Suprapubic skin (tissue), 4 donors: ENCODE data around the gene MRPL40. TPM values are rescaled to one million over a fixed set of nuclear protein-coding genes. Genes with fewer than 3 reads are reported as not detected.

Experiments used
- DNase-seq, 2 donors: peaks; one replicate each; pipeline ENCODE4 v3.0.0-alpha.2; 2019; ENCODE audit warnings: low spot score in 2 of 2
- H3K27ac ChIP-seq: fragments of 200-600 bp; sonication (generic); one replicate; pipeline ENCODE4 v1.5.1; 2019
- H3K27me3 ChIP-seq: fragments of 200-600 bp; sonication (generic); one replicate; pipeline ENCODE4 v1.5.1; 2019
- H3K36me3 ChIP-seq: fragments of 200-600 bp; sonication (generic); one replicate; pipeline ENCODE4 v1.5.1; 2019
- H3K4me1 ChIP-seq: fragments of 200-600 bp; sonication (generic); one replicate; pipeline ENCODE4 v1.5.1; 2019
- H3K4me3 ChIP-seq: fragments of 200-600 bp; sonication (generic); one replicate; pipeline ENCODE4 v1.5.1; 2019; ENCODE audit warnings: mild to moderate bottlenecking
- H3K9me3 ChIP-seq: fragments of 200-600 bp; sonication (generic); one replicate; pipeline ENCODE4 v1.5.1; 2019
- EP300 ChIP-seq: sonication (generic); formaldehyde crosslinking; IDR thresholded peaks from one replicate; pipeline ENCODE4 v1.6.1; 2017; ENCODE audit warnings: antibody characterized with exemption
- POLR2A ChIP-seq, 2 donors: fragments of 450-650 bp; IDR thresholded peaks; one replicate each; pipeline ENCODE4 v1.6.1; 2017; ENCODE audit warnings: antibody characterized with exemption in 2 of 2, mild to moderate bottlenecking in 2 of 2, moderate library complexity in 2 of 2
- POLR2AphosphoS5 ChIP-seq, 3 donors: sonication (generic); formaldehyde crosslinking; IDR thresholded peaks; one replicate each; pipeline ENCODE4 v1.6.1; 2017; ENCODE audit warnings: antibody characterized with exemption in 3 of 3
- WGBS: methylation state at CpG from one replicate; pipeline ENCODE4 v1.1.5; 2018; 5-methylcytosine and 5-hydroxymethylcytosine counted together
- total RNA-seq, 4 donors: library from RNA; depleted of rRNA; stranded (reverse); fragments of >200 nt; gene quantifications; one replicate each; pipeline ENCODE4 v1.1.0, GENCODE V29; 2016
- TF ChIP-seq, protein P1 (sequence below), 2 donors: fragments of 200-600 bp in 1 of 2; fragments of 450-650 bp in 1 of 2; sonication (generic) in 1 of 2; IDR thresholded peaks; one replicate each; pipeline ENCODE4 v1.5.1; 2016 to 2019; ENCODE audit warnings: antibody characterized with exemption in 2 of 2, mild to moderate bottlenecking in 1 of 2, moderate library complexity in 1 of 2

Gene MRPL40
- total RNA-seq, 4 donors from 2014 or later = 19.1 to 33.9 (median 22.7) TPM

- Histone ChIP-seq H3K4me1 (no peaks in the 10 kb centered on the region), H3K27ac (no peak overlapping the region), H3K27me3 (no peaks in the 10 kb centered on the region), H3K4me3 (no peak overlapping the region), H3K9me3 (no peaks in the 10 kb centered on the region), H3K36me3 (peaks cover 59% of the 10 kb centered on the region)
- no peak for DNase-seq
- 95% methylated on average over 4 of the region's 4 CpGs for WGBS
- TF ChIP-seq POLR2A (IDR thresholded peaks at IDR 0.05) = no peak
- no peak for TF ChIP-seq EP300
- TF ChIP-seq, protein P1, sequence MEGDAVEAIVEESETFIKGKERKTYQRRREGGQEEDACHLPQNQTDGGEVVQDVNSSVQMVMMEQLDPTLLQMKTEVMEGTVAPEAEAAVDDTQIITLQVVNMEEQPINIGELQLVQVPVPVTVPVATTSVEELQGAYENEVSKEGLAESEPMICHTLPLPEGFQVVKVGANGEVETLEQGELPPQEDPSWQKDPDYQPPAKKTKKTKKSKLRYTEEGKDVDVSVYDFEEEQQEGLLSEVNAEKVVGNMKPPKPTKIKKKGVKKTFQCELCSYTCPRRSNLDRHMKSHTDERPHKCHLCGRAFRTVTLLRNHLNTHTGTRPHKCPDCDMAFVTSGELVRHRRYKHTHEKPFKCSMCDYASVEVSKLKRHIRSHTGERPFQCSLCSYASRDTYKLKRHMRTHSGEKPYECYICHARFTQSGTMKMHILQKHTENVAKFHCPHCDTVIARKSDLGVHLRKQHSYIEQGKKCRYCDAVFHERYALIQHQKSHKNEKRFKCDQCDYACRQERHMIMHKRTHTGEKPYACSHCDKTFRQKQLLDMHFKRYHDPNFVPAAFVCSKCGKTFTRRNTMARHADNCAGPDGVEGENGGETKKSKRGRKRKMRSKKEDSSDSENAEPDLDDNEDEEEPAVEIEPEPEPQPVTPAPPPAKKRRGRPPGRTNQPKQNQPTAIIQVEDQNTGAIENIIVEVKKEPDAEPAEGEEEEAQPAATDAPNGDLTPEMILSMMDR (IDR thresholded peaks at IDR 0.05) = no peak
- no peak for TF ChIP-seq POLR2AphosphoS5 (IDR thresholded peaks at IDR 0.05)
Measured at GRCh38 chr22:19406846-19407245, 25.5 kb upstream of the MRPL40 start.

- whole genome bisulfite sequencing = 95% methylated on average over 9 of the region's 16 CpGs
- no peak for DNase-seq
- no peak for TF ChIP-seq POLR2A (IDR thresholded peaks at IDR 0.05)
- H3K9me3 ChIP-seq = no peaks in the 10 kb centered on the region
- no peaks in the 10 kb centered on the region for H3K27me3 ChIP-seq
- no peak overlapping the region for H3K27ac ChIP-seq
- H3K4me1 ChIP-seq = no peaks in the 10 kb centered on the region
- H3K36me3 ChIP-seq = peaks cover 58% of the 10 kb centered on the region
- no peak overlapping the region for H3K4me3 ChIP-seq
Measured at GRCh38 chr22:19407649-19408606, 24.4 kb upstream of the MRPL40 start.

DNA sequence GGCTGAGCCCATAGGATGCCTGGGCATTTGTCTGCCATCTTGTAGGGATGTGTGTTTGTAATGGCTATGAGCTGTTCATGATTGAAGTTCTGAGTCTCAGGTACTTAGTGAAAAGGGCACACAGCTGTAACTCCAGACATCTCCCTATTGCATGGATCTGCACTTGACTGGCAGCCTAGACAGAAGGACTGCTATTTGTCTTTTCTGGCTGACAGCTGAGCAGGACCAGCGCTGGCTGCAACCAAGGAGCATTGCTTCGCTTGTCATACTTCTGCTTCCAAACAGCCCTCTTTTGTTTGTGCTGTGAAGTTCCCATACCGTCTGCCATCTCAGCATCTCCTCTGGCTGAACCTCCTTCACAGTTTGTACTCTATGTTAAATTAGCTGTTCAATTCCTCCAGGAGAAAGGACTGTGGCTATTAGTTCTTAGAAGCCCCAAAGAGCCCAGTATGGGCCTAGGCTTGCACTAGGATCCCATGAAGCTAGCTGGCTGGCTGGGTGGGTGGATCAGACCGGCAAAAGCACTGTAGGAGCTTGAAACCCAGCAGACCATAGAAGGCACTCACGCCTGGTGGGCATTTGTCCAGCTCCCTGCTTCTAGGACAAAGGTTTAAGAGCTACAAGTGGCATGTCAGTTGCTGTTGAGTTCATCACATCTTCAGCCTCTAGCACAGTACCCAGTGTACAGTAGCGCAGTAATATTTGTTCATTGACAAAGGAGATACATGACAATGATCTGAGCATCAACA is 21.2 kb upstream of the MRPL40 start:
- no peak for TF ChIP-seq POLR2AphosphoS5 (IDR thresholded peaks at IDR 0.05)
- TF ChIP-seq POLR2A (IDR thresholded peaks at IDR 0.05) = no peak
- no peak for TF ChIP-seq EP300
- TF ChIP-seq, protein P1 (IDR thresholded peaks at IDR 0.05) = no peak
- 90% methylated on average over 6 of the region's 6 CpGs for WGBS
- DNase-seq = no peak
- H3K27me3 ChIP-seq = no peaks in the 10 kb centered on the region
- H3K9me3 ChIP-seq = no peaks in the 10 kb centered on the region
- H3K36me3 ChIP-seq = peaks cover 39% of the 10 kb centered on the region
- H3K4me3 ChIP-seq = no peak overlapping the region
- no peaks in the 10 kb centered on the region for H3K4me1 ChIP-seq
- H3K27ac ChIP-seq = no peak overlapping the region

DNA sequence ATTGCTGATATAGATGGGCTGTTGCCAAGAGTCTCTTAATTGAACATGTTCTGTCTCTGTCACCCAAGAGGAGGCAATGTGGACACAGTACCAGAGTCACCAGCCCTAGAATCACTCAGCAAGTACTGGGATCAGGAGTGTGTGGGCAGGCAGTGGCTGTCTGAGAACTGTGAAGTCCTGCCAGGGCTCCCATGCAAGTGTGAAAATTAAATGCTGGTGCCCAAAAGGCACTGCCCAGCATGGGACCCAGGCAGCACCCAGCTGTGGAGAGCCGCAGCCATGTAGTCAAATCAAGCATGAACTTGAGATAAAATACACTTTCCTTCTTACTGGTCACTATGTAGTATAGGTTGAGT is 20.7 kb upstream of the MRPL40 start:
- Histone ChIP-seq H3K36me3 (peaks cover 34% of the 10 kb centered on the region), H3K4me1 (no peaks in the 10 kb centered on the region), H3K9me3 (no peaks in the 10 kb centered on the region), H3K4me3 (no peak overlapping the region), H3K27ac (no peak overlapping the region), H3K27me3 (no peaks in the 10 kb centered on the region)
- DNase-seq = no peak
- TF ChIP-seq POLR2AphosphoS5 (IDR thresholded peaks at IDR 0.05) (no peak), POLR2A (IDR thresholded peaks at IDR 0.05) (no peak), EP300 (no peak)
- TF ChIP-seq, protein P1 (IDR thresholded peaks at IDR 0.05) = no peak
- WGBS = 100% methylated on average over 1 of the region's 1 CpG

- DNase-seq = no peak
- Histone ChIP-seq H3K9me3 (no peaks in the 10 kb centered on the region), H3K27me3 (no peaks in the 10 kb centered on the region), H3K27ac (no peak overlapping the region), H3K36me3 (peaks cover 26% of the 10 kb centered on the region), H3K4me3 (no peak overlapping the region), H3K4me1 (no peaks in the 10 kb centered on the region)
- WGBS = 98% methylated on average over 4 of the region's 4 CpGs
- TF ChIP-seq POLR2AphosphoS5 (IDR thresholded peaks at IDR 0.05) = no peak
- TF ChIP-seq EP300 = no peak
- no peak for TF ChIP-seq POLR2A (IDR thresholded peaks at IDR 0.05)
- TF ChIP-seq, protein P1 (IDR thresholded peaks at IDR 0.05) = no peak
Measured at GRCh38 chr22:19412478-19412877, 19.9 kb upstream of the MRPL40 start.
